ENCODE measurements around the gene SAXO1. TPM values are rescaled to one million over a fixed set of nuclear protein-coding genes. Genes with fewer than 3 reads are reported as not detected.

SAXO1 gene
- total RNA-seq, 1 donor from 2014 or later, result not detected

DNA sequence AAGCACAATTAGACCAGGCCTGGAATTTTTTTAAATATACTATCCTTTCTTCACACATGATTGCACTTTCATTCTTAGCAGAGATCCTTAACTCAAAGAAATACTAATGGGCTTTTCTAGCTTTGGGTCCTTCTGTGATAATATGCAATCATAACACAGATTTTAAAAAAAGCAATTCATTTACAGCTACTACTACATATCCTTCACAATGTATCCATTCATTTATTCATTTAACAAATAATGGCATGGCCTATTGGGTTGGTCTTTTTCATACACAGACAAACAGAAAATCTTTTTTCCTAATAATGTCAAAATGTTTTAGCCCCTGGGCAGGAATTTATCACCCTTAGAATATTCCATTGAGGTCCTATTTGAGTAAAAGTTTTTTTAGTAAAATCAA lies 47.0 kb downstream of the SAXO1 start:
- no peak overlapping the region for H3K4me3 ChIP-seq (ENCODE audit: low read length in 3 of 3)
- H3K27ac ChIP-seq (ENCODE audit: low read depth, low read length), result no peak overlapping the region
- no peaks in the 10 kb centered on the region for H3K9me3 ChIP-seq (ENCODE audit: control insufficient read depth in 3 of 3, low read length in 3 of 3)
- H3K9ac ChIP-seq (ENCODE audit: low read depth in 1 of 3, low read length in 3 of 3), result no peak overlapping the region
- H3K4me1 ChIP-seq (ENCODE audit: control insufficient read depth in 3 of 3, insufficient read depth in 3 of 3, low read length in 3 of 3), result peaks cover 0 to 3% (median 0%) of the 10 kb centered on the region in 3 donors
- H3K36me3 ChIP-seq (ENCODE audit: control insufficient read depth in 3 of 3, insufficient read depth in 3 of 3, low read length in 3 of 3), result no peaks in the 10 kb centered on the region
- H3K27me3 ChIP-seq (ENCODE audit: control insufficient read depth in 3 of 3, insufficient read depth in 3 of 3, low read length in 3 of 3), result no peaks in the 10 kb centered on the region

DNA sequence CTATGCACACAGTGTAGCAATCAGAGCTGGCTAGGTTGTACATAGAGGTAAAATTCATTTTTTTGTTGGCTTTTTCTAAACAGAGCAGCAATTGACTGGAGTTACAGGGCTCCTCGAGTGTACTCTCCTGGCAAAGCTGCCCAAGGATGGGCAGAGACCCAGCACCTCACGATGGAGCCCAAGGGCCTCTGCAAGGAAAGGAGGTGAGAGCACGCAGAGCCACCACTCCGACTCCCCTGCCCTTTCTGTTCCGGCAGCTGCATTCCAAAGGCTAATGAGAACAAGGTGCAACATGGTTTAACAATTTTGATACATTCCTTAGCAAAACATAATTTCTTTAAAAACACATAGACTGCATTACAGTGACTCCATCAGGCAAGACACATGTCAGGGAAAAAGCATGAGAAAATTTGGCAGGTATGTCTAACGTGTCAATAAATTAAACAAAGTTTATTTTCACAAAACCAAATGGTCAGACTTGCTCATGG lies 47.5 kb downstream of the SAXO1 start:
- H3K36me3 ChIP-seq (ENCODE audit: control insufficient read depth in 3 of 3, insufficient read depth in 3 of 3, low read length in 3 of 3), result no peaks in the 10 kb centered on the region
- H3K27ac ChIP-seq (ENCODE audit: low read depth, low read length), result no peak overlapping the region
- H3K9ac ChIP-seq (ENCODE audit: low read depth in 1 of 3, low read length in 3 of 3), result no peak overlapping the region
- H3K4me1 ChIP-seq (ENCODE audit: control insufficient read depth in 3 of 3, insufficient read depth in 3 of 3, low read length in 3 of 3), result peaks cover 0 to 3% (median 0%) of the 10 kb centered on the region in 3 donors
- no peak overlapping the region for H3K4me3 ChIP-seq (ENCODE audit: low read length in 3 of 3)
- H3K9me3 ChIP-seq (ENCODE audit: control insufficient read depth in 3 of 3, low read length in 3 of 3), result no peaks in the 10 kb centered on the region
- H3K27me3 ChIP-seq (ENCODE audit: control insufficient read depth in 3 of 3, insufficient read depth in 3 of 3, low read length in 3 of 3), result no peaks in the 10 kb centered on the region

- H3K27me3 ChIP-seq (ENCODE audit: control insufficient read depth in 3 of 3, insufficient read depth in 3 of 3, low read length in 3 of 3), result no peaks in the 10 kb centered on the region
- H3K27ac ChIP-seq (ENCODE audit: low read depth, low read length), result no peak overlapping the region
- H3K4me3 ChIP-seq (ENCODE audit: low read length in 3 of 3), result no peak overlapping the region
- no peaks in the 10 kb centered on the region for H3K36me3 ChIP-seq (ENCODE audit: control insufficient read depth in 3 of 3, insufficient read depth in 3 of 3, low read length in 3 of 3)
- H3K9me3 ChIP-seq (ENCODE audit: control insufficient read depth in 3 of 3, low read length in 3 of 3), result no peaks in the 10 kb centered on the region
- no peak overlapping the region for H3K9ac ChIP-seq (ENCODE audit: low read depth in 1 of 3, low read length in 3 of 3)
- peaks cover 0 to 3% (median 0%) of the 10 kb centered on the region in 3 donors for H3K4me1 ChIP-seq (ENCODE audit: control insufficient read depth in 3 of 3, insufficient read depth in 3 of 3, low read length in 3 of 3)
Measured at GRCh38 chr9:18982262-18982620, 50.8 kb downstream of the SAXO1 start.

- no peaks in the 10 kb centered on the region for H3K9me3 ChIP-seq (ENCODE audit: control insufficient read depth in 3 of 3, low read length in 3 of 3)
- no peaks in the 10 kb centered on the region for H3K27me3 ChIP-seq (ENCODE audit: control insufficient read depth in 3 of 3, insufficient read depth in 3 of 3, low read length in 3 of 3)
- H3K4me1 ChIP-seq (ENCODE audit: control insufficient read depth in 3 of 3, insufficient read depth in 3 of 3, low read length in 3 of 3), result peaks cover 0 to 3% (median 0%) of the 10 kb centered on the region in 3 donors
- H3K4me3 ChIP-seq (ENCODE audit: low read length in 3 of 3), result no peak overlapping the region
- H3K36me3 ChIP-seq (ENCODE audit: control insufficient read depth in 3 of 3, insufficient read depth in 3 of 3, low read length in 3 of 3), result no peaks in the 10 kb centered on the region
- H3K27ac ChIP-seq (ENCODE audit: low read depth, low read length), result no peak overlapping the region
- H3K9ac ChIP-seq (ENCODE audit: low read depth in 1 of 3, low read length in 3 of 3), result no peak overlapping the region
Measured at GRCh38 chr9:18981476-18982261, 51.3 kb downstream of the SAXO1 start.

GRCh38 chr9:18980189-18980588 lies 52.8 kb downstream of the SAXO1 start:
- H3K9ac ChIP-seq (ENCODE audit: low read depth in 1 of 3, low read length in 3 of 3), result no peak overlapping the region
- H3K9me3 ChIP-seq (ENCODE audit: control insufficient read depth in 3 of 3, low read length in 3 of 3), result no peaks in the 10 kb centered on the region
- H3K4me1 ChIP-seq (ENCODE audit: control insufficient read depth in 3 of 3, insufficient read depth in 3 of 3, low read length in 3 of 3), result peaks cover 0 to 7% (median 3%) of the 10 kb centered on the region in 3 donors
- no peaks in the 10 kb centered on the region for H3K36me3 ChIP-seq (ENCODE audit: control insufficient read depth in 3 of 3, insufficient read depth in 3 of 3, low read length in 3 of 3)
- no peaks in the 10 kb centered on the region for H3K27me3 ChIP-seq (ENCODE audit: control insufficient read depth in 3 of 3, insufficient read depth in 3 of 3, low read length in 3 of 3)
- no peak overlapping the region for H3K27ac ChIP-seq (ENCODE audit: low read depth, low read length)
- H3K4me3 ChIP-seq (ENCODE audit: low read length in 3 of 3), result no peak overlapping the region

DNA sequence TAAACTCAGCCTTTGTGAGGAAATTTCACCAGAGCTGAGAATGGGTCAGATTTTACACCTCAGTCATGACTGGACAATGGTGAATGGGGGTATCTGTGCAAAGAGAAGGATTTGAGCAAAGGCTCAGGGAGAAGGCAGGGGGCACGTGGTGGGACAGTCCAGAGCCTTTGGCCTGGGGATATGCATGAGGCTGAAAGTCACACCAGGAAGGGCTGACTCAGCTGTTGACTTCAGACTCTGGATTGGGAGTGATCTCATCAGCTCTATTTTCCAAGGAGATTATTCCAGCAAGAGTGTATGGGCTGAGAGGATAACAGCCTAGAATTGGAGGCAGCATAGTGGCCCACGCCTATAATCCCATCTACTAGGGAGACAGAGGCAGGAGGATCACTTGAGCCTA lies 53.6 kb downstream of the SAXO1 start:
- Histone ChIP-seq H3K4me3 (ENCODE audit: low read length in 3 of 3) (no peak overlapping the region), H3K27ac (ENCODE audit: low read depth, low read length) (no peak overlapping the region), H3K36me3 (ENCODE audit: control insufficient read depth in 3 of 3, insufficient read depth in 3 of 3, low read length in 3 of 3) (no peaks in the 10 kb centered on the region), H3K9ac (ENCODE audit: low read depth in 1 of 3, low read length in 3 of 3) (no peak overlapping the region), H3K27me3 (ENCODE audit: control insufficient read depth in 3 of 3, insufficient read depth in 3 of 3, low read length in 3 of 3) (no peaks in the 10 kb centered on the region), H3K4me1 (ENCODE audit: control insufficient read depth in 3 of 3, insufficient read depth in 3 of 3, low read length in 3 of 3) (peaks cover 0 to 7% (median 3%) of the 10 kb centered on the region in 3 donors), H3K9me3 (ENCODE audit: control insufficient read depth in 3 of 3, low read length in 3 of 3) (no peaks in the 10 kb centered on the region)

GRCh38 chr9:18978188-18978587 lies 54.8 kb downstream of the SAXO1 start:
- Histone ChIP-seq H3K4me3 (ENCODE audit: low read length in 3 of 3) (no peak overlapping the region), H3K36me3 (ENCODE audit: control insufficient read depth in 3 of 3, insufficient read depth in 3 of 3, low read length in 3 of 3) (no peaks in the 10 kb centered on the region), H3K9ac (ENCODE audit: low read depth in 1 of 3, low read length in 3 of 3) (no peak overlapping the region), H3K27me3 (ENCODE audit: control insufficient read depth in 3 of 3, insufficient read depth in 3 of 3, low read length in 3 of 3) (no peaks in the 10 kb centered on the region), H3K27ac (ENCODE audit: low read depth, low read length) (no peak overlapping the region), H3K4me1 (ENCODE audit: control insufficient read depth in 3 of 3, insufficient read depth in 3 of 3, low read length in 3 of 3) (peaks cover 0 to 7% (median 3%) of the 10 kb centered on the region in 3 donors), H3K9me3 (ENCODE audit: control insufficient read depth in 3 of 3, low read length in 3 of 3) (no peaks in the 10 kb centered on the region)

- Histone ChIP-seq H3K27ac (ENCODE audit: low read depth, low read length) (no peak overlapping the region), H3K9me3 (ENCODE audit: control insufficient read depth in 3 of 3, low read length in 3 of 3) (no peaks in the 10 kb centered on the region), H3K4me3 (ENCODE audit: low read length in 3 of 3) (peak overlapping the region in 1 of 3 donors; percentile 1), H3K9ac (ENCODE audit: low read depth in 1 of 3, low read length in 3 of 3) (no peak overlapping the region), H3K27me3 (ENCODE audit: control insufficient read depth in 3 of 3, insufficient read depth in 3 of 3, low read length in 3 of 3) (no peaks in the 10 kb centered on the region), H3K36me3 (ENCODE audit: control insufficient read depth in 3 of 3, insufficient read depth in 3 of 3, low read length in 3 of 3) (no peaks in the 10 kb centered on the region), H3K4me1 (ENCODE audit: control insufficient read depth in 3 of 3, insufficient read depth in 3 of 3, low read length in 3 of 3) (peaks cover 0 to 7% (median 2%) of the 10 kb centered on the region in 3 donors)
Measured at GRCh38 chr9:18976709-18977531, 56.1 kb downstream of the SAXO1 start.

DNA sequence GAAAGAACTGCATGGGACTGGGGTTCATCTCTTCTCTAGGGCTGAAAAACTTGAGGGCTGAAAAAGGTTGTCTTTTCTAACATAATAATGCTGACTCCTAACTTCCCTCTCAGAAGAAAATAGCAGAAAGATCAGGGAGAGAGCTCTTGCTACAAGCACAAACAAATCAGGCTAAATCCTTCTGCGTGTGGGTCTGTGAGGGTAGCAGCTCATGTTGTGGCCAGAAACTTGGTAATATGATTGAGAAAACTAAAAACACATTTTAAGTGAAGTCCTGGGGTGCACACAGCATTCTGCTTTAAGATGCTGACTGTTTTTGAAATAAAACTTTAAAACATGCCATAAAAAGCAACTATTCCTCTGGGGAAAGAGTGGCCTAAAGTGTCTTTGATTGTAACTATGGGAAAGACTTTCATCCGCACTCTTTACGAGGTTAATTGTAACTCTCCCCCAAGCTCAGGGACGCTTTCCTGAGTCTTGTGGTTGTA lies 56.7 kb downstream of the SAXO1 start:
- H3K4me1 ChIP-seq (ENCODE audit: control insufficient read depth in 3 of 3, insufficient read depth in 3 of 3, low read length in 3 of 3), result peaks cover 0 to 7% (median 0%) of the 10 kb centered on the region in 3 donors
- H3K9ac ChIP-seq (ENCODE audit: low read depth in 1 of 3, low read length in 3 of 3), result no peak overlapping the region
- H3K36me3 ChIP-seq (ENCODE audit: control insufficient read depth in 3 of 3, insufficient read depth in 3 of 3, low read length in 3 of 3), result no peaks in the 10 kb centered on the region
- H3K4me3 ChIP-seq (ENCODE audit: low read length in 3 of 3), result peak overlapping the region in 1 of 3 donors; percentile 1
- H3K27ac ChIP-seq (ENCODE audit: low read depth, low read length), result no peak overlapping the region
- no peaks in the 10 kb centered on the region for H3K9me3 ChIP-seq (ENCODE audit: control insufficient read depth in 3 of 3, low read length in 3 of 3)
- H3K27me3 ChIP-seq (ENCODE audit: control insufficient read depth in 3 of 3, insufficient read depth in 3 of 3, low read length in 3 of 3), result no peaks in the 10 kb centered on the region

GRCh38 chr9:18973348-18973747 lies 59.7 kb downstream of the SAXO1 start:
- no peak overlapping the region for H3K9ac ChIP-seq (ENCODE audit: low read depth in 1 of 3, low read length in 3 of 3)
- no peak overlapping the region for H3K27ac ChIP-seq (ENCODE audit: low read depth, low read length)
- H3K36me3 ChIP-seq (ENCODE audit: control insufficient read depth in 3 of 3, insufficient read depth in 3 of 3, low read length in 3 of 3), result no peaks in the 10 kb centered on the region
- H3K4me3 ChIP-seq (ENCODE audit: low read length in 3 of 3), result no peak overlapping the region
- no peaks in the 10 kb centered on the region for H3K9me3 ChIP-seq (ENCODE audit: control insufficient read depth in 3 of 3, low read length in 3 of 3)
- peaks cover 0 to 12% (median 0%) of the 10 kb centered on the region in 3 donors for H3K4me1 ChIP-seq (ENCODE audit: control insufficient read depth in 3 of 3, insufficient read depth in 3 of 3, low read length in 3 of 3)
- H3K27me3 ChIP-seq (ENCODE audit: control insufficient read depth in 3 of 3, insufficient read depth in 3 of 3, low read length in 3 of 3), result no peaks in the 10 kb centered on the region

Data from skeletal muscle tissue (tissue), 4 donors.